Gastroesophageal sphincter (tissue), 4 donors: ENCODE results near the gene TSPAN5. TPM values are rescaled to one million over a fixed set of nuclear protein-coding genes. Genes with fewer than 3 reads are reported as not detected.

ENCODE experiments used
- ATAC-seq: fragments of 150-250 bp; one replicate; pipeline ENCODE4 v1.9.1; 2016; ENCODE audit warnings: mild to moderate bottlenecking, moderate library complexity
- H3K27ac ChIP-seq, 4 donors: fragments of 200-600 bp; sonication (generic) in 3 of 4; 1 replicate in 3 of 4; 2 replicates in 1 of 4; pipeline ENCODE4 v1.5.1; 2016 to 2019
- H3K27me3 ChIP-seq: fragments of 200-600 bp; sonication (generic); one replicate; pipeline ENCODE4 v1.5.1; 2019
- H3K36me3 ChIP-seq, 2 donors: fragments of 200-600 bp; sonication (generic); one replicate each; pipeline ENCODE4 v1.5.1; 2019; ENCODE audit warnings: control low read depth in 1 of 2
- H3K4me1 ChIP-seq, 3 donors: fragments of 200-600 bp; sonication (generic); 1 replicate in 2 of 3; 2 replicates in 1 of 3; pipeline ENCODE4 v1.5.1; 2016 to 2019; ENCODE audit warnings: control low read depth in 2 of 3
- H3K4me3 ChIP-seq, 2 donors: fragments of 200-600 bp; sonication (generic); one replicate each; pipeline ENCODE4 v1.5.1; 2019; ENCODE audit warnings: mild to moderate bottlenecking in 1 of 2, moderate library complexity in 1 of 2
- H3K9me3 ChIP-seq, 3 donors: fragments of 200-600 bp; sonication (generic); one replicate each; pipeline ENCODE4 v1.5.1; 2017 to 2019; ENCODE audit warnings: control low read depth in 2 of 3
- EP300 ChIP-seq: sonication (generic); formaldehyde crosslinking; IDR thresholded peaks from one replicate; pipeline ENCODE4 v1.6.1; 2017; ENCODE audit warnings: antibody characterized with exemption, mild to moderate bottlenecking
- POLR2A ChIP-seq, 2 donors: fragments of 450-650 bp; IDR thresholded peaks; one replicate each; pipeline ENCODE4 v1.6.1; 2017; ENCODE audit warnings: antibody characterized with exemption in 2 of 2, mild to moderate bottlenecking in 2 of 2, moderate library complexity in 1 of 2
- POLR2AphosphoS5 ChIP-seq: sonication (generic); formaldehyde crosslinking; IDR thresholded peaks from one replicate; pipeline ENCODE4 v1.6.1; 2017; ENCODE audit warnings: antibody characterized with exemption
- WGBS, 2 donors: methylation state at CpG; one replicate each; pipeline ENCODE4 v1.1.5; 2018; ENCODE audit warnings: low coverage in 1 of 2; 5-methylcytosine and 5-hydroxymethylcytosine counted together
- total RNA-seq, 4 donors: library from RNA; depleted of rRNA; stranded (reverse); fragments of >200 nt; gene quantifications; one replicate each; pipeline ENCODE4 v1.1.0, GENCODE V29; 2016
- TF ChIP-seq, protein P1 (sequence below), 4 experiments: fragments of 200-600 bp in 2 of 4; fragments of 450-650 bp in 2 of 4; sonication (generic) in 1 of 4; IDR thresholded peaks; one replicate each; pipeline ENCODE4 v1.5.1; 2017 to 2019; ENCODE audit warnings: antibody characterized with exemption in 4 of 4, mild to moderate bottlenecking in 2 of 4, moderate library complexity in 2 of 4

The TSPAN5 gene
- total RNA-seq, 4 donors from 2014 or later = 9.8 to 14.0 (median 12.2) TPM

DNA sequence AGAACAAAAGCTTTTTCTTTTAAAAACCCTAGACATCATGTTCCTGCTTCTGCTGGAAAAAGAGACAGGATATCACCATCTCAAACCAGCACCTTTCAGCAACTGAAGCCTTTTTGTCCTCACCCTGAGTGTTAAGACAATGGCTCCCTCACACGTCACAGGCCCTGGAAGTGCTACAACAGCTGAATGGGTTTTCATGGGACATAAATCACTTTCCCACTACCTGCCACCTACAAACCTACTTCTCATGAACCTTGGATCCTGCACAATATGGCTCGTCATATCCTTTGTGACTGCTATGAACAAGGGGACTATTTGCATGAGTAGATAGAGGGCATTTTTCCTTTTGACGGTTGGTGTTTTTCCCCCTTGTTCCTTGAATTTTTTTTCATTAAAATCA lies 93.6 kb downstream of the TSPAN5 start:
- Histone ChIP-seq H3K27ac (no peak overlapping the region), H3K27me3 (no peaks in the 10 kb centered on the region), H3K4me1 (peaks cover 0 to 18% (median 5%) of the 10 kb centered on the region in 3 donors), H3K36me3 (no peaks in the 10 kb centered on the region), H3K9me3 (no peaks in the 10 kb centered on the region), H3K4me3 (no peak overlapping the region)
- no peak for ATAC-seq
- 81 to 83% methylated on average over 2 to 3 of the region's 3 CpGs for WGBS, 2 donors
- TF ChIP-seq, protein P1, sequence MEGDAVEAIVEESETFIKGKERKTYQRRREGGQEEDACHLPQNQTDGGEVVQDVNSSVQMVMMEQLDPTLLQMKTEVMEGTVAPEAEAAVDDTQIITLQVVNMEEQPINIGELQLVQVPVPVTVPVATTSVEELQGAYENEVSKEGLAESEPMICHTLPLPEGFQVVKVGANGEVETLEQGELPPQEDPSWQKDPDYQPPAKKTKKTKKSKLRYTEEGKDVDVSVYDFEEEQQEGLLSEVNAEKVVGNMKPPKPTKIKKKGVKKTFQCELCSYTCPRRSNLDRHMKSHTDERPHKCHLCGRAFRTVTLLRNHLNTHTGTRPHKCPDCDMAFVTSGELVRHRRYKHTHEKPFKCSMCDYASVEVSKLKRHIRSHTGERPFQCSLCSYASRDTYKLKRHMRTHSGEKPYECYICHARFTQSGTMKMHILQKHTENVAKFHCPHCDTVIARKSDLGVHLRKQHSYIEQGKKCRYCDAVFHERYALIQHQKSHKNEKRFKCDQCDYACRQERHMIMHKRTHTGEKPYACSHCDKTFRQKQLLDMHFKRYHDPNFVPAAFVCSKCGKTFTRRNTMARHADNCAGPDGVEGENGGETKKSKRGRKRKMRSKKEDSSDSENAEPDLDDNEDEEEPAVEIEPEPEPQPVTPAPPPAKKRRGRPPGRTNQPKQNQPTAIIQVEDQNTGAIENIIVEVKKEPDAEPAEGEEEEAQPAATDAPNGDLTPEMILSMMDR (IDR thresholded peaks at IDR 0.05) = no peak
- TF ChIP-seq POLR2A (IDR thresholded peaks at IDR 0.05) (no peak), EP300 (no peak), POLR2AphosphoS5 (no peak)

DNA sequence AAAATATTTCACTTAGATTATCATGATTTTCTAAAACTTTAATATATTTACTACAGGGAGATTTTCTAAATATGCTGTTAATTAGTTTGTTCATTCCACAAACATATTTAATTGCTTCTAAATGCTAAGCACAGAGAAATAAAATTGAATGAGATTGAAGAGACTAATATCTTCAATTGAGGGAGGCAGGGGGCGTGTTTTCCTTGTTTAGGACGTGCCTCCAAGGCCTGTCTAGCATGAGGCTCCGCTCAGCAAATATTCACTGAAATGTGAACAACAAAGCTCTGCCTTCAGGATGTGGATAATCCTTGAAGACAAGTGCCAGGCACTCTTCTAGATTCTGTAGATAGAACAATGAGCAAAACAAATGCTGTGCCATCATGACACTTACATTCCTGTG lies 98.1 kb downstream of the TSPAN5 start:
- WGBS, 2 donors = 77 to 93% methylated on average over 3 of the region's 3 CpGs

DNA sequence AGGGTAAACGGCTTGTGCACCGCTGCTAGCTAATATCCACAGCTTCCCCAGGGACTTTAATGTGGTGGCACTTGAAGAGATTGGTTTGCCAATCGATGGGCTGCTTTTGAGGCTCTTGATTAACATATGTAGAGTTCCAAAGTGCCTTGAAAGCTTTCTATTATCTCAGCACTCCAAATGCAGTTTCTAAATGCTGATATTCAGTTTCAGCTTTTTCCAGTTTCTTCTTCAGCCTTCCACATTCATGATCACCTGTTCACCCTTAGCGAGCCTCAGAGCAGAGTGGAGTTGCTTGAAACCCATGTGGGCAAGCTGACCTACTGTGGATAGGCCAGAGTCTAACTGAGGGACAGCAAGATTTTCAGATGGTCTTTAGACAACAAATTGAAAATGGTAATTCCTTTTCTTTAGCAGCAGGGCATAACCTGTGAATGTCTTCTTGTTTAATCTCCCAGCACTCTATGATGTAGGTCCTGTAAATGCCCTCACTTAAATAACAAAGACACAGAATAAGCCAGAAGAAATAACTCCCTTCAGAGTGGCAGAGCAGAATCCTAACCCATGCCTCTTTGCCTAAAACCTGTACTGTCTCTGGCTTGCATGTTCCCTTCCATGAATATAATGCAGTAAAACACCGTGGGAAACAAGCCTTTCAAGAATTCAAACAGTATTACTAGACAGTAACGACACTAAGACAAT lies 99.8 kb downstream of the TSPAN5 start:
- 49 to 63% methylated on average over 3 to 6 of the region's 6 CpGs for WGBS, 2 donors
- H3K27ac ChIP-seq = no peak overlapping the region
- H3K9me3 ChIP-seq = no peaks in the 10 kb centered on the region
- H3K4me1 ChIP-seq = peaks cover 0 to 4% (median 0%) of the 10 kb centered on the region in 3 donors
- no peaks in the 10 kb centered on the region for H3K36me3 ChIP-seq
- no peak overlapping the region for H3K4me3 ChIP-seq
- no peak for ATAC-seq
- H3K27me3 ChIP-seq = no peaks in the 10 kb centered on the region
- TF ChIP-seq POLR2AphosphoS5 (no peak), EP300 (no peak), POLR2A (IDR thresholded peaks at IDR 0.05) (no peak)
- TF ChIP-seq, protein P1 (IDR thresholded peaks at IDR 0.05) = no peak

More for the DNA sequence above, 98.1 kb downstream of the TSPAN5 start:
- ATAC-seq = no peak
- H3K27me3 ChIP-seq = no peaks in the 10 kb centered on the region
- TF ChIP-seq POLR2A (IDR thresholded peaks at IDR 0.05) = no peak
- TF ChIP-seq EP300 = no peak
- TF ChIP-seq, protein P1 (IDR thresholded peaks at IDR 0.05) = no peak
- no peak for TF ChIP-seq POLR2AphosphoS5
- no peaks in the 10 kb centered on the region for H3K36me3 ChIP-seq
- H3K9me3 ChIP-seq = no peaks in the 10 kb centered on the region
- H3K4me1 ChIP-seq = peaks cover 0 to 5% (median 0%) of the 10 kb centered on the region in 3 donors
- H3K27ac ChIP-seq = no peak overlapping the region
- H3K4me3 ChIP-seq = no peak overlapping the region

DNA sequence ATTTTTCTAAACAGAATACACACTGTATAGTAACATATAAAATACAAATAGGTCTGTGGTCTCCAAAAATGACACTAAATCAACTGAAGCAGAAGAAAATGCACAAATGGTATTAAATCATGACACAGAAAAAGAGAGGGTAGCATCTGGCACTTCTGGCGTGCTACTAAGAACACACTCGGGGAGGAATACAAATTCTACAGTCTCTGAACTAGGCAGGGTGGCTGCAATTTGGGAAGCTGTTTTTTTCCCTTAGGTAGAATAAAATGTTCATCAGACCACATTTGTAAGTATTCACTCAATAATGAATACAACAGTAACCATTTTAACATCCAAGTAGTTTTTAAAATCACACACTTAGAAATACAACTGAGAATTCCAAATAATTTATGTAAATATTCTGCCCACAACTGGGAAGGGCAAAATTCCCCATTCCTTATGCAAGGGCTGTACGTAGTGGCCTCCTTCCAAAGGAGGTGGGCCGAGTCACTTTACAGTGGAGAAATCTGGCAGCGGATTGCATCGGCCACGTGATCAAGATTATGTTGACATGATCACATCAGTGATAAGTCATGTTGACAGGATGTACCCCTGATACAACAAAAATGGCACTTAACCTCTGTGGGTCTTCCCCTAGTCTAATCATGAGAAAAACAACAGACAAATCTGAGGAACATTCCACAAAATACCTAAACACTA lies 101.1 kb downstream of the TSPAN5 start:
- 36 to 68% methylated on average over 7 of the region's 7 CpGs for WGBS, 2 donors
- ATAC-seq = no peak
- H3K27me3 ChIP-seq = no peaks in the 10 kb centered on the region
- H3K4me3 ChIP-seq = no peak overlapping the region
- no peaks in the 10 kb centered on the region for H3K9me3 ChIP-seq
- no peak for TF ChIP-seq POLR2A (IDR thresholded peaks at IDR 0.05)
- TF ChIP-seq, protein P1 (IDR thresholded peaks at IDR 0.05) = no peak
- no peak for TF ChIP-seq EP300
- H3K27ac ChIP-seq = no peak overlapping the region
- no peaks in the 10 kb centered on the region for H3K36me3 ChIP-seq
- H3K4me1 ChIP-seq = peaks cover 0 to 4% (median 0%) of the 10 kb centered on the region in 3 donors
